Fibroblast of villous mesenchyme (primary cell): ENCODE results near the gene EDEM1. TPM values are rescaled to one million over a fixed set of nuclear protein-coding genes. Genes with fewer than 3 reads are reported as not detected.
"Not testable (repeated sequence)": the region's sequence is repeated elsewhere in the genome, so short reads cannot be mapped to it uniquely, and the experiment has no call there.

Experiments
- DNase-seq: peaks from one replicate; pipeline ENCODE4 v3.0.0-alpha.2; 2010; ENCODE audit warnings: low read depth
- H3K4me3 ChIP-seq: 2 replicates; pipeline ENCODE4 v1.5.1; 2011; ENCODE audit warnings: low read depth, mild to moderate bottlenecking, low read length
- CTCF ChIP-seq: IDR thresholded peaks from 2 replicates; pipeline ENCODE4 v1.5.1; 2012; ENCODE audit warnings: low read depth, mild to moderate bottlenecking, low read length; ENCODE audit not compliant: insufficient read depth
- total RNA-seq: library from RNA; depleted of rRNA; stranded (reverse); fragments of >200 nt; gene quantifications from 2 replicates; pipeline ENCODE4 v1.2.3, GENCODE V29; 2012

The EDEM1 gene
- total RNA-seq, 1 donor, result 47.1 TPM

- H3K4me3 ChIP-seq, result no peak overlapping the region
- no peak for DNase-seq
- TF ChIP-seq CTCF, result no peak
These were observed 53.2 kb downstream of the EDEM1 start for GRCh38 chr3:5240740-5241139.

GRCh38 chr3:5242785-5243184, 55.3 kb downstream of the EDEM1 start:
- not testable (repeated sequence) for DNase-seq, H3K4me3 ChIP-seq

DNA sequence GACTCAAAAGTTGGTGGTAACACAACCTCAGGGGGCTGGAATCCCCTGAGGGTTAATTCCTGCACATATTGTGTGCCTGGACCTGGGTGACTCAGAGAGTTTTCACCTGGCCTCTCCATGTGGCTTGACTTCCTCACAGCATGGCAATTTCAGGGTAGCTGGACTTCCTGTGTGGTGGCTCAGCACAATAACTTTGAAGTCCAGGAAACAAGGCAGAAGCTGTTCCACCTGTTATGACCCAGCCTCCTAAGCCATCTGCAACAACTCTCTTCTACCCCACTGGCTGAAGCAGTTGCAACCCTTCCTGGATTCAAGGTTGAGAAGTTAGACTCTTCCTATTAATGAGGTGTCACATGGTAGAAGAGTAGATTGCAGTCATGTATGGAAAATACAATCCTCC, 58.4 kb downstream of the EDEM1 start:
- TF ChIP-seq CTCF, result no peak
- no peak overlapping the region for H3K4me3 ChIP-seq
- DNase-seq, result no peak

GRCh38 chr3:5248822-5249221, 61.3 kb downstream of the EDEM1 start:
- no peak for TF ChIP-seq CTCF
- DNase-seq, result no peak
- H3K4me3 ChIP-seq, result no peak overlapping the region

- DNase-seq, result no peak
- no peak for TF ChIP-seq CTCF
- peak overlapping the region; percentile 40 for H3K4me3 ChIP-seq
These were observed 63.1 kb downstream of the EDEM1 start for GRCh38 chr3:5250467-5251195.

DNA sequence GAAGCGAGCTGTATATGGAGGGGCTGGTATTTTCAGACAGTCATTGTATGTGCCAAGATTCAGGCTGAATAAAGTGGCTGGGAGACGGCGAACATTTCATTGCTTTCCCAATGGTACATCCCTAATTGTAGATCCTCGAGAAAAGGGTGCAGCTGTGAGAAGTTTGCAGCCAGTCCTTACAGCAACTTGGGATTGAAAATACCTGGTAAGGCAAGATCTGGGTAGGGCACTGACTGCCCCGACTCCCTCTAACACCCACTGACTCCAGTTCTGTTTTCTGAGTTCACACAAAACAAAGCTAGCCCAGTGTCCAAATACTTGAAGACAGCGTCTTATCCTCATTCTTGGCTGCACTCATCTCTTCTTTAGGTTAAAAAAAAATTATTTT, 63.7 kb downstream of the EDEM1 start:
- DNase-seq, result no peak
- peak overlapping the region; percentile 40 for H3K4me3 ChIP-seq
- no peak for TF ChIP-seq CTCF

GRCh38 chr3:5252131-5252530, 64.6 kb downstream of the EDEM1 start:
- H3K4me3 ChIP-seq, result no peak overlapping the region
- DNase-seq, result no peak
- no peak for TF ChIP-seq CTCF
